Activated naive CD4-positive, alpha-beta T cell treated with anti-CD3 and anti-CD28 coated beads, Interleukin-2, amount 10 ng/mL, durations not matched to agents 7 days and 5 days (primary cell): ENCODE results near the gene NEU3.
"Not testable (repeated sequence)": the region's sequence is repeated elsewhere in the genome, so short reads cannot be mapped to it uniquely, and the experiment has no call there.

Source experiments
- CTCF ChIA-PET: fragments of 350-600 bp; sonication (Branson Sonifier 250); formaldehyde crosslinking; loops from one replicate; lab custom pipeline; 2021; ENCODE audit warnings: antibody characterized with exemption; lab: Charles Lee
- DNase-seq: peaks from one replicate; pipeline ENCODE4 v3.0.0-alpha.2; 2020
- H3K27ac Mint-ChIP-seq: one replicate; pipeline ENCODE4 v1.8.0; 2021; ENCODE audit warnings: mild to moderate bottlenecking, moderate library complexity, mixed read lengths
- H3K27me3 Mint-ChIP-seq: one replicate; pipeline ENCODE4 v1.8.0; 2021; ENCODE audit warnings: mild to moderate bottlenecking, mixed read lengths
- H3K36me3 Mint-ChIP-seq: one replicate; pipeline ENCODE4 v1.8.0; 2021; ENCODE audit warnings: mixed read lengths
- H3K4me1 Mint-ChIP-seq: one replicate; pipeline ENCODE4 v1.8.0; 2021; ENCODE audit warnings: mixed read lengths
- H3K4me3 Mint-ChIP-seq: one replicate; pipeline ENCODE4 v1.8.0; 2021; ENCODE audit warnings: mild to moderate bottlenecking, moderate library complexity, mixed read lengths
- H3K9me3 Mint-ChIP-seq: one replicate; pipeline ENCODE4 v1.8.0; 2021; ENCODE audit warnings: mixed read lengths

The NEU3 gene

GRCh38 chr11:75001686-75002085 is 13.0 kb downstream of the NEU3 start:
- H3K4me3 Mint-ChIP-seq, result no peak overlapping the region
- CTCF ChIA-PET, result interaction anchor here (0.6 to 1.4 kb wide), 2 partner anchors 21 to 137 kb away, joined by 3 to 5 read pairs; no protein-coding TSS in a partner anchor
- DNase-seq, result no peak
- no peaks in the 10 kb centered on the region for H3K9me3 Mint-ChIP-seq
- H3K27me3 Mint-ChIP-seq, result no peaks in the 10 kb centered on the region
- peaks cover 7% of the 10 kb centered on the region for H3K4me1 Mint-ChIP-seq
- peaks cover 12% of the 10 kb centered on the region for H3K36me3 Mint-ChIP-seq
- no peak overlapping the region for H3K27ac Mint-ChIP-seq

GRCh38 chr11:75002516-75002915 is 13.8 kb downstream of the NEU3 start:
- no peaks in the 10 kb centered on the region for H3K27me3 Mint-ChIP-seq
- CTCF ChIA-PET, result interaction anchor here (1.4 kb wide), 1 partner anchor 20 kb away, joined by 5 read pairs; no protein-coding TSS in a partner anchor
- peaks cover 17% of the 10 kb centered on the region for H3K36me3 Mint-ChIP-seq

GRCh38 chr11:75004215-75004614 is 15.5 kb downstream of the NEU3 start:
- Mint-ChIP-seq H3K4me1 (peaks cover 7% of the 10 kb centered on the region), H3K9me3 (no peaks in the 10 kb centered on the region), H3K27ac (no peak overlapping the region), H3K36me3 (peaks cover 22% of the 10 kb centered on the region), H3K4me3 (no peak overlapping the region), H3K27me3 (no peaks in the 10 kb centered on the region)
- CTCF ChIA-PET, result interaction anchor here (0.7 kb wide), 1 partner anchor 18 kb away, joined by 5 read pairs; no protein-coding TSS in a partner anchor
- DNase-seq, result no peak

More at GRCh38 chr11:75002516-75002915, 13.8 kb downstream of the NEU3 start:
- Mint-ChIP-seq H3K27ac (no peak overlapping the region), H3K4me1 (peaks cover 7% of the 10 kb centered on the region), H3K4me3 (no peak overlapping the region), H3K9me3 (no peaks in the 10 kb centered on the region)
- no peak for DNase-seq

GRCh38 chr11:75011357-75011756 is 22.6 kb downstream of the NEU3 start:
- no peak for DNase-seq
- Mint-ChIP-seq H3K27ac (no peak overlapping the region), H3K9me3 (no peaks in the 10 kb centered on the region), H3K4me3 (no peak overlapping the region), H3K4me1 (no peaks in the 10 kb centered on the region), H3K36me3 (peaks cover 13% of the 10 kb centered on the region), H3K27me3 (no peaks in the 10 kb centered on the region)
- CTCF ChIA-PET, result interaction anchor here (0.8 to 1.1 kb wide), 3 partner anchors 11 to 82 kb away, joined by 3 to 5 read pairs (median 4); no protein-coding TSS in a partner anchor

GRCh38 chr11:75011872-75012271 is 23.1 kb downstream of the NEU3 start:
- no peaks in the 10 kb centered on the region for H3K4me1 Mint-ChIP-seq
- peaks cover 10% of the 10 kb centered on the region for H3K36me3 Mint-ChIP-seq
- DNase-seq, result no peak
- no peaks in the 10 kb centered on the region for H3K9me3 Mint-ChIP-seq
- no peaks in the 10 kb centered on the region for H3K27me3 Mint-ChIP-seq
- H3K27ac Mint-ChIP-seq, result no peak overlapping the region
- H3K4me3 Mint-ChIP-seq, result no peak overlapping the region
- CTCF ChIA-PET, result interaction anchor here (0.8 to 1.4 kb wide), 5 partner anchors 11 to 237 kb away, joined by 3 to 4 read pairs (median 3); no protein-coding TSS in a partner anchor

GRCh38 chr11:75013051-75013450 is 24.3 kb downstream of the NEU3 start:
- Mint-ChIP-seq H3K27ac (no peak overlapping the region), H3K9me3 (no peaks in the 10 kb centered on the region), H3K4me1 (no peaks in the 10 kb centered on the region), H3K27me3 (no peaks in the 10 kb centered on the region), H3K36me3 (peaks cover 4% of the 10 kb centered on the region), H3K4me3 (no peak overlapping the region)
- no peak for DNase-seq
- CTCF ChIA-PET, result interaction anchor here (0.8 to 1.4 kb wide), 4 partner anchors 10 to 235 kb away, joined by 3 to 4 read pairs (median 3); no protein-coding TSS in a partner anchor

GRCh38 chr11:75014129-75014528 is 25.4 kb downstream of the NEU3 start:
- DNase-seq, result no peak
- H3K4me3 Mint-ChIP-seq, result no peak overlapping the region
- CTCF ChIA-PET, result interaction anchor here (1.0 kb wide), 1 partner anchor 8 kb away, joined by 4 read pairs; no protein-coding TSS in a partner anchor
- H3K9me3 Mint-ChIP-seq, result peaks cover 4% of the 10 kb centered on the region
- H3K27ac Mint-ChIP-seq, result no peak overlapping the region
- peaks cover 4% of the 10 kb centered on the region for H3K36me3 Mint-ChIP-seq
- H3K27me3 Mint-ChIP-seq, result no peaks in the 10 kb centered on the region
- H3K4me1 Mint-ChIP-seq, result no peaks in the 10 kb centered on the region

- H3K4me1 Mint-ChIP-seq, H3K27ac Mint-ChIP-seq, CTCF ChIA-PET, H3K36me3 Mint-ChIP-seq, H3K27me3 Mint-ChIP-seq, H3K4me3 Mint-ChIP-seq, H3K9me3 Mint-ChIP-seq, DNase-seq: not testable (repeated sequence)
Observed at GRCh38 chr11:75019200-75019599, 30.5 kb downstream of the NEU3 start.

- H3K9me3 Mint-ChIP-seq, DNase-seq, H3K36me3 Mint-ChIP-seq, H3K4me1 Mint-ChIP-seq, H3K4me3 Mint-ChIP-seq, H3K27ac Mint-ChIP-seq, H3K27me3 Mint-ChIP-seq: not testable (repeated sequence)
- CTCF ChIA-PET, result interaction anchor here (3.2 to 8.0 kb wide), 3 partner anchors 121 to 228 kb away, joined by 18 to 66 read pairs (median 27); no protein-coding TSS in a partner anchor
Observed at GRCh38 chr11:75020328-75020727, 31.6 kb downstream of the NEU3 start.

- Mint-ChIP-seq H3K27me3 (no peaks in the 10 kb centered on the region), H3K9me3 (peaks cover 4% of the 10 kb centered on the region), H3K27ac (no peak overlapping the region), H3K4me3 (no peak overlapping the region), H3K4me1 (no peaks in the 10 kb centered on the region), H3K36me3 (peaks cover 4% of the 10 kb centered on the region)
- CTCF ChIA-PET, result interaction anchor here (0.6 to 8.0 kb wide), 31 partner anchors 9 to 249 kb away, joined by 3 to 66 read pairs (median 5); partner anchors contain the start of gene NEU3
- no peak for DNase-seq
Observed at GRCh38 chr11:75022296-75022695, 33.6 kb downstream of the NEU3 start.

- DNase-seq, result peak; percentile 85
- Mint-ChIP-seq H3K9me3 (peaks cover 4% of the 10 kb centered on the region), H3K27ac (no peak overlapping the region), H3K27me3 (no peaks in the 10 kb centered on the region), H3K36me3 (peaks cover 4% of the 10 kb centered on the region), H3K4me1 (no peaks in the 10 kb centered on the region), H3K4me3 (no peak overlapping the region)
- CTCF ChIA-PET, result interaction anchor here (0.6 to 8.0 kb wide), 31 partner anchors 9 to 248 kb away, joined by 3 to 66 read pairs (median 5); partner anchors contain the start of gene NEU3
Observed at GRCh38 chr11:75022759-75023396, 34.1 kb downstream of the NEU3 start.

GRCh38 chr11:75023446-75024067 is 34.8 kb downstream of the NEU3 start:
- H3K4me1 Mint-ChIP-seq, result no peaks in the 10 kb centered on the region
- no peak overlapping the region for H3K4me3 Mint-ChIP-seq
- H3K27me3 Mint-ChIP-seq, result no peaks in the 10 kb centered on the region
- CTCF ChIA-PET, result interaction anchor here (0.9 to 8.0 kb wide), 20 partner anchors 8 to 248 kb away, joined by 3 to 66 read pairs (median 8); partner anchors contain the start of gene NEU3
- H3K9me3 Mint-ChIP-seq, result peaks cover 3% of the 10 kb centered on the region
- H3K36me3 Mint-ChIP-seq, result peaks cover 3% of the 10 kb centered on the region
- no peak overlapping the region for H3K27ac Mint-ChIP-seq
- DNase-seq, result no peak

GRCh38 chr11:75024068-75024449 is 35.3 kb downstream of the NEU3 start:
- no peak overlapping the region for H3K27ac Mint-ChIP-seq
- CTCF ChIA-PET, result interaction anchor here (1.0 to 8.0 kb wide), 8 partner anchors 8 to 247 kb away, joined by 3 to 66 read pairs (median 14); partner anchors contain the start of gene NEU3
- no peaks in the 10 kb centered on the region for H3K9me3 Mint-ChIP-seq
- H3K4me3 Mint-ChIP-seq, result no peak overlapping the region
- H3K36me3 Mint-ChIP-seq, result no peaks in the 10 kb centered on the region
- no peaks in the 10 kb centered on the region for H3K4me1 Mint-ChIP-seq
- no peak for DNase-seq
- no peaks in the 10 kb centered on the region for H3K27me3 Mint-ChIP-seq

- H3K4me1 Mint-ChIP-seq, result no peaks in the 10 kb centered on the region
- CTCF ChIA-PET, result interaction anchor here (0.7 to 8.0 kb wide), 6 partner anchors 12 to 224 kb away, joined by 3 to 66 read pairs (median 4); no protein-coding TSS in a partner anchor
- no peaks in the 10 kb centered on the region for H3K9me3 Mint-ChIP-seq
- no peaks in the 10 kb centered on the region for H3K27me3 Mint-ChIP-seq
- H3K27ac Mint-ChIP-seq, result no peak overlapping the region
- no peak for DNase-seq
- H3K36me3 Mint-ChIP-seq, result no peaks in the 10 kb centered on the region
- no peak overlapping the region for H3K4me3 Mint-ChIP-seq
Observed at GRCh38 chr11:75024764-75025211, 36.1 kb downstream of the NEU3 start.
